HepG2 (cell line): ENCODE results near the gene SGMS1. TPM values are rescaled to one million over a fixed set of nuclear protein-coding genes. Genes with fewer than 3 reads are reported as not detected.

Source experiments
- ATAC-seq: fragments of 200-7000 bp; cut with Tn5 transposase; 3 replicates; pipeline ENCODE4 v1.9.1; 2020; ENCODE audit warnings: mild to moderate bottlenecking, moderate library complexity
- BruUV-seq: library from RNA; stranded (reverse); fragments of 400-500 nt; replicated peaks from 2 replicates; lab custom pipeline; 2021; lab: Mats Ljungman, UMichigan
- CTCF ChIA-PET: fragments of 300-600 bp; formaldehyde crosslinking; extraction: SDS; loops from one replicate; lab custom pipeline; 2021; ENCODE audit warnings: low total read pairs, inconsistent platforms, low intra/inter-chr PET ratio; lab: Yijun Ruan, JAX
- POLR2A ChIA-PET: fragments of 350-600 bp; sonication (Branson Sonifier 250); formaldehyde crosslinking; loops from one replicate; lab custom pipeline; 2020; ENCODE audit warnings: antibody characterized with exemption, inconsistent platforms; lab: Yijun Ruan, JAX
- DNase-seq: peaks from one replicate; pipeline ENCODE4 v3.0.0-alpha.2; 2015; ENCODE audit warnings: low spot score
- FAIRE-seq: peaks from 3 replicates; lab custom pipeline; 2011; peaks lifted over from hg19 to GRCh38; lab: Jason Lieb, UNC
- H2AFZ ChIP-seq: one replicate; pipeline ENCODE4 v1.6.1; 2011; ENCODE audit warnings: low read length, inconsistent platforms
- H3K27ac ChIP-seq: fragments of 300-600 bp; 3 replicates; pipeline ENCODE4 v1.8.0; 2011; ENCODE audit warnings: mixed run types, mild to moderate bottlenecking, mixed read lengths, low read length, inconsistent platforms; ENCODE audit not compliant: insufficient read depth; ENCODE audit errors: extremely low read length
- H3K27me3 ChIP-seq, 2 experiments: fragments of 200-600 bp in 1 of 2; 2 replicates in 1 of 2; 3 replicates in 1 of 2; pipeline versions ENCODE4 v1.6.0 to v1.8.0; 2011; ENCODE audit warnings: low read length in 2 of 2, mild to moderate bottlenecking in 2 of 2, moderate library complexity in 2 of 2, inconsistent platforms in 1 of 2; ENCODE audit not compliant: insufficient read depth in 2 of 2, control insufficient read depth in 1 of 2
- H3K36me3 ChIP-seq, 2 experiments: fragments of 200-600 bp in 1 of 2; replicated peaks in 1 of 2; 2 replicates in 1 of 2; 3 replicates in 1 of 2; pipeline versions ENCODE4 v1.5.1 to v1.8.0; 2011; ENCODE audit warnings: low read length in 2 of 2, inconsistent platforms in 1 of 2; ENCODE audit not compliant: insufficient read depth in 2 of 2, control insufficient read depth in 1 of 2
- H3K4me1 ChIP-seq: 2 replicates; pipeline ENCODE4 v1.5.1; 2012; ENCODE audit warnings: low read length, inconsistent platforms; ENCODE audit not compliant: insufficient read depth
- H3K4me2 ChIP-seq: 2 replicates; pipeline ENCODE4 v1.6.0; 2011; ENCODE audit warnings: low read depth, low read length, inconsistent platforms
- H3K4me3 ChIP-seq, 3 experiments: fragments of 200-600 bp in 1 of 3; sonication (generic), shearing (Covaris generic) in 1 of 3; replicated peaks in 1 of 3; 2 replicates each; pipeline ENCODE4 v1.5.1; 2011 to 2016; ENCODE audit warnings: low read length in 3 of 3, inconsistent platforms in 2 of 3, low read depth in 2 of 3, mild to moderate bottlenecking in 2 of 3, control low read depth in 1 of 3, mixed read lengths in 1 of 3; ENCODE audit not compliant: insufficient read depth in 1 of 3
- H3K79me2 ChIP-seq: one replicate; pipeline ENCODE4 v1.6.1; 2011; ENCODE audit warnings: low read length, inconsistent platforms; ENCODE audit not compliant: insufficient read depth
- H3K9ac ChIP-seq: 2 replicates; pipeline ENCODE4 v1.6.0; 2011; ENCODE audit warnings: mild to moderate bottlenecking, low read depth, low read length, inconsistent platforms; ENCODE audit not compliant: insufficient read depth
- H3K9me3 ChIP-seq: 2 replicates; pipeline ENCODE4 v1.5.1; 2012; ENCODE audit warnings: mild to moderate bottlenecking, low read length
- H4K20me1 ChIP-seq: 2 replicates; pipeline ENCODE4 v1.6.0; 2011; ENCODE audit warnings: inconsistent platforms, mild to moderate bottlenecking, low read length, moderate library complexity; ENCODE audit not compliant: insufficient read depth
- GFI1 ChIP-seq: sonication (generic); formaldehyde crosslinking; IDR thresholded peaks from 2 replicates; pipeline ENCODE4 v1.5.0; 2020; ENCODE audit warnings: missing genetic modification reagents, mild to moderate bottlenecking, borderline replicate concordance
- KMT2B ChIP-seq: IDR thresholded peaks from 2 replicates; pipeline ENCODE4 v1.6.1; 2016; ENCODE audit warnings: missing genetic modification reagents, missing compliant biosample characterization
- MAFG ChIP-seq: sonication (generic); formaldehyde crosslinking; IDR thresholded peaks from 2 replicates; pipeline ENCODE4 v1.5.1; 2020; ENCODE audit warnings: mild to moderate bottlenecking, missing genetic modification reagents
- SIN3B ChIP-seq: fragments of 150-350 bp; IDR thresholded peaks from 2 replicates; pipeline ENCODE4 v1.6.1; 2014; ENCODE audit warnings: low read length
- ZHX2 ChIP-seq, 2 experiments: sonication (generic) in 1 of 2; formaldehyde crosslinking in 1 of 2; IDR thresholded peaks; 2 replicates each; pipeline versions ENCODE4 v1.6.1 to v1.9.0; 2014 to 2022; ENCODE audit warnings: antibody characterized with exemption in 1 of 2, borderline replicate concordance in 1 of 2, inconsistent platforms in 1 of 2, low read depth in 1 of 2, missing genetic modification reagents in 1 of 2
- ZMAT3 ChIP-seq: sonication (generic); formaldehyde crosslinking; conservative IDR thresholded peaks from 2 replicates; pipeline ENCODE4 v1.7.0; 2021; ENCODE audit warnings: missing genetic modification reagents
- ZNF24 ChIP-seq: fragments of 450-650 bp; IDR thresholded peaks from 2 replicates; pipeline ENCODE4 v1.6.1; 2017; ENCODE audit warnings: antibody characterized with exemption, mild to moderate bottlenecking
- ZNF264 ChIP-seq: sonication (generic); formaldehyde crosslinking; IDR thresholded peaks from 2 replicates; pipeline ENCODE4 v1.4.0; 2020; ENCODE audit warnings: missing genetic modification reagents
- ZNF275 ChIP-seq: sonication (generic); formaldehyde crosslinking; IDR thresholded peaks from 2 replicates; pipeline ENCODE4 v1.8.0; 2022; ENCODE audit warnings: missing genetic modification reagents, mild to moderate bottlenecking, inconsistent platforms, borderline replicate concordance
- ZNF350 ChIP-seq: sonication (generic); formaldehyde crosslinking; IDR thresholded peaks from 2 replicates; pipeline ENCODE4 v1.4.0; 2020; ENCODE audit warnings: mild to moderate bottlenecking, low read depth, missing genetic modification reagents, borderline replicate concordance
- ZNF570 ChIP-seq: sonication (generic); formaldehyde crosslinking; IDR thresholded peaks from 2 replicates; pipeline ENCODE4 v1.4.0; 2020; ENCODE audit warnings: mild to moderate bottlenecking, missing genetic modification reagents, borderline replicate concordance
- ZNF577 ChIP-seq: sonication (generic); formaldehyde crosslinking; IDR thresholded peaks from 2 replicates; pipeline ENCODE4 v1.4.0; 2020; ENCODE audit warnings: mild to moderate bottlenecking, low read depth, missing genetic modification reagents, borderline replicate concordance
- ZNF639 ChIP-seq: conservative IDR thresholded peaks from 2 replicates; pipeline ENCODE4 v1.6.1; 2018; ENCODE audit warnings: missing genetic modification reagents
- ZNF747 ChIP-seq: sonication (generic); formaldehyde crosslinking; IDR thresholded peaks from 2 replicates; pipeline ENCODE4 v1.8.1; 2023; ENCODE audit warnings: missing genetic modification reagents, mild to moderate bottlenecking, borderline replicate concordance
- WGBS: methylation state at CpG from one replicate; pipeline ENCODE4 v1.1.6; 2017; ENCODE audit warnings: low lambda C conversion rate; 5-methylcytosine and 5-hydroxymethylcytosine counted together
- in situ Hi-C: cut with HindIII; loops from 2 replicates; pipeline ENCODE4 v1.10.0; 2017; ENCODE audit warnings: low pct_unique_long_range_greater_than_20kb; ENCODE audit not compliant: extremely low pct_ligation_motif_present
- intact Hi-C: fragments of 100-400 bp; cut with micrococcal nuclease; formaldehyde crosslinking; loops from one replicate; pipeline ENCODE4 v1.10.0; 2022; ENCODE audit not compliant: unreplicated experiment
- polyA plus RNA-seq, 8 experiments: library from polyadenylated mRNA; depleted of rRNA in 3 of 8; stranded (reverse) in 7 of 8; unstranded in 1 of 8; fragments of >200 nt; fragmentation: Illumina TruSeq in 4 of 8; extraction: Trizol in 4 of 8; gene quantifications; 2 replicates each; pipeline versions ENCODE4 v1.2.1 to v1.2.3, GENCODE V29; 2011 to 2016; ENCODE audit warnings: low read depth in 4 of 8, missing spikeins in 1 of 8, mixed read lengths in 1 of 8; ENCODE audit not compliant: insufficient read depth in 1 of 8
- total RNA-seq, 5 experiments: library from RNA; depleted of rRNA; stranded (reverse); fragments of >200 nt; fragmentation: Illumina TruSeq; extraction: Trizol; gene quantifications; 2 replicates each; pipeline ENCODE4 v1.2.3, GENCODE V29; 2016; ENCODE audit warnings: low read depth in 1 of 5

Gene SGMS1
- total and polyA plus RNA-seq, 2 of the 13 experiments (the other 11 are each of a cell fraction or from before 2014, with no cell fraction given), result 6.5 to 15.1 TPM

GRCh38 chr10:50582046-50582445, 41.7 kb downstream of the SGMS1 start:
- DNase-seq (no peak), ATAC-seq (no peak), FAIRE-seq (no peak)
- Histone ChIP-seq H3K9ac (no peak overlapping the region), H3K27me3 (no peaks in the 10 kb centered on the region), H3K36me3 (peaks cover 2 to 6% of the 10 kb centered on the region in 2 experiments; a peak in 3 of 5 replicates), H2AFZ (no peak overlapping the region), H3K79me2 (peaks cover 2% of the 10 kb centered on the region), H3K9me3 (no peaks in the 10 kb centered on the region), H3K27ac (no peak overlapping the region), H4K20me1 (no peaks in the 10 kb centered on the region), H3K4me1 (peaks cover 34% of the 10 kb centered on the region), H3K4me3 (no peak overlapping the region), H3K4me2 (no peak overlapping the region)
- ChIA-PET POLR2A (no interaction called here), CTCF (no interaction called here)
- 94% methylated on average over 5 of the region's 5 CpGs for WGBS
- BruUV-seq, result no TSS peak
- in situ Hi-C loops, result no loop called here
- intact Hi-C loops, result loop anchor here (5.0 kb wide), 1 partner anchor 620 kb away; no protein-coding TSS in a partner anchor
- no peak for TF ChIP-seq GFI1
- no peak for TF ChIP-seq ZNF639 (CRISPR knock-in tag)
- TF ChIP-seq ZNF350, result no peak
- TF ChIP-seq ZNF570 (CRISPR knock-in tag), result no peak
- no peak for TF ChIP-seq ZNF577 (CRISPR knock-in tag)
- TF ChIP-seq ZHX2 (IDR thresholded peaks at IDR 0.05; ENCODE audit: low read depth), result no peak
- TF ChIP-seq ZHX2 (CRISPR knock-in tag; IDR thresholded peaks at IDR 0.05; ENCODE audit: borderline replicate concordance), result no peak
- TF ChIP-seq ZNF747 (CRISPR knock-in tag), result no peak
- TF ChIP-seq ZMAT3 (CRISPR knock-in tag), result no peak
- no peak for TF ChIP-seq MAFG (CRISPR knock-in tag)
- TF ChIP-seq ZNF24, result no peak
- TF ChIP-seq KMT2B (CRISPR knock-in tag), result no peak
- no peak for TF ChIP-seq ZNF275 (CRISPR knock-in tag)
- no peak for TF ChIP-seq SIN3B
- no peak for TF ChIP-seq ZNF264 (CRISPR knock-in tag)
